Measurements from ENCODE around the gene FGFBP1.

GRCh38 chr4:15917297-15917696, 21.2 kb downstream of the FGFBP1 start:
- TF ChIP-seq, protein P1, sequence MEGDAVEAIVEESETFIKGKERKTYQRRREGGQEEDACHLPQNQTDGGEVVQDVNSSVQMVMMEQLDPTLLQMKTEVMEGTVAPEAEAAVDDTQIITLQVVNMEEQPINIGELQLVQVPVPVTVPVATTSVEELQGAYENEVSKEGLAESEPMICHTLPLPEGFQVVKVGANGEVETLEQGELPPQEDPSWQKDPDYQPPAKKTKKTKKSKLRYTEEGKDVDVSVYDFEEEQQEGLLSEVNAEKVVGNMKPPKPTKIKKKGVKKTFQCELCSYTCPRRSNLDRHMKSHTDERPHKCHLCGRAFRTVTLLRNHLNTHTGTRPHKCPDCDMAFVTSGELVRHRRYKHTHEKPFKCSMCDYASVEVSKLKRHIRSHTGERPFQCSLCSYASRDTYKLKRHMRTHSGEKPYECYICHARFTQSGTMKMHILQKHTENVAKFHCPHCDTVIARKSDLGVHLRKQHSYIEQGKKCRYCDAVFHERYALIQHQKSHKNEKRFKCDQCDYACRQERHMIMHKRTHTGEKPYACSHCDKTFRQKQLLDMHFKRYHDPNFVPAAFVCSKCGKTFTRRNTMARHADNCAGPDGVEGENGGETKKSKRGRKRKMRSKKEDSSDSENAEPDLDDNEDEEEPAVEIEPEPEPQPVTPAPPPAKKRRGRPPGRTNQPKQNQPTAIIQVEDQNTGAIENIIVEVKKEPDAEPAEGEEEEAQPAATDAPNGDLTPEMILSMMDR (IDR thresholded peaks at IDR 0.05): no peak
- TF ChIP-seq POLR2A (IDR thresholded peaks at IDR 0.05): no peak
